Erythroblast (primary cell): ENCODE data around the gene RWDD3.

Experiments used
- GATA1 ChIP-seq: IDR thresholded peaks from 2 replicates; pipeline ENCODE4 v1.6.1; 2011; ENCODE audit warnings: low read depth, mild to moderate bottlenecking, control low read depth, low read length, moderate library complexity
- POLR2A ChIP-seq: IDR thresholded peaks from 2 replicates; pipeline ENCODE4 v1.6.1; 2011; ENCODE audit warnings: mild to moderate bottlenecking, low read length

DNA sequence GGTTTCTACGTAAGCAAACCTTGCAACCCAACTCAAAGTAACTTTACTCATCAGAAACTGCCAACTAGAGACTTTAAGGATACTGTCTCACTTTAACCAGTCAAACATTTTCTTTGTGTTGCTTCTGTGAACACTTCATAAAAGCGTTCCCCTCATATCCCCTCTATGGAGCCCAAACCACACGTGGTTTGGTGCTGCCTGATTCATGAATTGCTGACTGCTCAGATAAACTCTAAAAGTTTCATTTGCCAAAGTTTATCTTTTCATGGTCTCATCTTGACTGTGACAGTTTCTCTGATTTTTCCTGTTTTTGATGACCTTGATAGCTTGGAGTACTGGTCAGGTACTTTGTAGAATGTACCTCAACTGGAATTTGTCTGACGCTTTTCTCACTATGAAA is 14.6 kb upstream of the RWDD3 start:
- TF ChIP-seq POLR2A: no peak
- no peak for TF ChIP-seq GATA1
